Ramos (cell line): ENCODE measurements around the gene KCNJ16.

Experiments
- in situ Hi-C: fragments of 300-500 bp; cut with MboI; formaldehyde crosslinking; loops from one replicate; pipeline ENCODE4 v1.14.3; 2022; ENCODE audit warnings: low sequenced_read_pairs; ENCODE audit not compliant: unreplicated experiment

The KCNJ16 gene

DNA sequence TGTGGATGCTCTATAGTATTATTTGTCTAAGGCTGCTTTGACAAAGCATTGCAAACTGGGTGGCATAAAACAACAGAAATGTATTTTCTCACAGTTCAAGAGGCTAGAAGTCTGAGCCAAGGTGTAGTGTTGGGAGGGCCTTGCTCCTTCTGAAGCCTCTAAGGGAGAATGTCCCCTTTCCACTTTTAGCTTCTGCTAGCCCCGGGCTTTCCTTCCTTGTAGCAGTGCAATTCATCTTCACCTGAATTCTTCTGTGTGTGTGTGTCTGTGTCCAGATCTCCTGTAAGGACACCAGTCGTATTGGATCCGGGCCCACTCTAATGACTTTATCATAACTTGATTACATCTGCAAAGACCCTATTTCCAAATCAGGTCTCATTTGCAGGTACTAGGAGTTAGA is 18.1 kb downstream of the KCNJ16 start:
- in situ Hi-C loops, result no loop called here

DNA sequence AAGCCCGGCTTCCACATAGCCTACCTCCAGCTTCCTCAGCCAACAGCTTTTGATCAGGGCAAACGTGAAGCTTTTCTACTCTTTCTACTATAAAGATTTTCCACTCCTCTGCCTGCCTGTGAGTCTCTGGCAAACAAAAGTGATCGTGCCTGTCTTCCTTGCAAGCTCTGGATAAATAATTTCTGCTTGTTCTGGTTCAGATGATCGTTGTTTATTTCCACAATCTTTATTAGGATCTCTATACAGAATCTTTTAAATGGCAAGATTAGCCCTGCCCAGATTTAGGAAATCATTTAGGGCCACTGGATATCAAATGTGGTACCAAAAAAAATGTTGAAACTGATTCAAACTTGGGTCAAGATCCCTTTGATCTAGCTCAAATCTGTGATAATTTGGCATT is 20.4 kb downstream of the KCNJ16 start:
- in situ Hi-C loops, result no loop called here

DNA sequence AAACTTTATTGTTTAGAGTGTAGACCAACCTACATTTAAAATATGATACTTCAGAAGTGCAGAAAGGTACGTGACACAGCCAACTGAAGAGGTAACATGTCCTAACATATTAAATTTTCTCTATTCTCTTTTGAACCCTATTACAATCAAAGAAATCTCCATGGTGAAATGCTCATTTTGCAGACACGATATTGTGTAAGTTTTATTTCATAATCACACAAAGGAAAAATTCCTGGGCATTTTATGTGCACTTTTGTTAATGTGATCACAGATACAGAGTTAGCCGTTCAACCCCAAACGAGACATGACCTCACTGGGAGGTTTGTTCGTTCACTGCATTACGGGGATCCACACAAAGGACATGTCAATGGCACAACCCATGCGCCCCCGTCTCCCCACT is 21.8 kb downstream of the KCNJ16 start:
- in situ Hi-C loops, result no loop called here

DNA sequence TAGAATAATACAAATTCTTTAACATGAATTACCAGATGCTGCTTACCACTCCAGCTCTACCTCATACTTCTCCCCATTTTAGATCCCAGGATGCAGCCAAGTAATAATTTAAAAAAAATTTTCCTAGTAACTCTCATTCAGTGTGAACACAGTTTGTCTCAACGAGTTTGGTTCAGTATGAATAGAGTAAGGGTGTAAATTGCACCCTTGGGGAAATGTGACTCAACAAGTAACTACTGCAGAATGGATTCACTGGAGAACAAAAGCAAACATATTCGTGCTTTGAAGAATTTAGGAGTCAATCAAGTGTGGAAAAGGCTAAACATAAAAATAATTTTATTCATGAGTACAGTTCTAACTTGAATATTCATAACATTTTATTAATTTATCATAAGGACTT is 23.0 kb downstream of the KCNJ16 start:
- in situ Hi-C loops, result no loop called here

DNA sequence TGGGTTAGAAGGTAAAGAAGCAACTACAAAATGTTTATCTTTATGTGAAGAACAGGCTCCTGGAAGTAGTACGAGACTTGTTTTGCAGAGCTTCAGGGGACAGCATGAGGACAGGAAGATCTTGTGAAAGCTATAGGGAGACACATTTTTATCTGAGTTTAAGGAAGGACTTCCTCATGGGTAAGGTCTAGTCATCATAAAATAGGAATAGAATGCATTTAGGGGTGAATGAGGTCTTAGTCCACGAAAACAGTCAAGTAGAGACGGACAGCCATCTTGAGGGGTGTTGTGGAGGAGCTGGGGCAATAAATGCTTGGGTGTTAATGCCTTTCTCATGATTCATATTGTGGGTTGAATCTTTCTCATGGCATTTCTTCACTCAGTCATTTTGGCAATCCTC is 24.3 kb downstream of the KCNJ16 start:
- in situ Hi-C loops, result no loop called here

DNA sequence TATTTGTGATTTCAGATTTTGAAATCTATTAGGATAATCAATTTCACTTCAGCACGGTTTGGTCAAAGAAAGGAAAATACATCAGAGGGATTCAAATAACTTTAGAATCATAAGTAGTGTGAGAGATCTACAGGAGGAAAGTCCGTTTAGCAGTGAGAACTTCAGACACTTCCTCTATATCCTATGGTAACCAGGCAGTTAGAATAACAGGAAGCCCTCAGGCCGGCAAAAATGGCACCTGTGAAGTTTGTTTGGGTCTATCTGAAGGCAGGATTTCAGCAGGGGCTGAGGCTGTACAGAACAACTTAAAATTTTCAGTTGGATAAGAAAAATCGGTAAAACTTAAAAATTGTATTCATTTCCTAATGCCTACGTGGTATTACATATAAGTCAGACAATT is 24.9 kb downstream of the KCNJ16 start:
- in situ Hi-C loops, result no loop called here

DNA sequence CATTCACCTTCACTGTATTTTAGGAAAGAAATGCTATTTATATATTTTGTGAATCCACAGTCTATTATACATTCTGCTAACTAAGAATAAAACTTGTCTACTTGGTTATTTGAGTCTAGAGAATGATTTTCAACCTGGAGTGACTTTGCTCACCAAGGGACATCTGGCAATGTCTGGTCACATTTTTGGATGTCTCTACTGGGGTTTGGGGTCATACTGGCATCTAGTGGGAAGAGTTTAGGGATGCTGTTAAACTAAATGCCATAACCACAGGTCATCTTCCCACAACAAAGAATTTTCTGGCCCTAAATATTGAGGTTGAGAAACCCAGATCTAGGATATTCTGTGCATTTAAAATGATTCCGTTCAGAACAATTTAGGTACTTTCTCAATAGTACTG is 26.0 kb downstream of the KCNJ16 start:
- in situ Hi-C loops, result no loop called here

DNA sequence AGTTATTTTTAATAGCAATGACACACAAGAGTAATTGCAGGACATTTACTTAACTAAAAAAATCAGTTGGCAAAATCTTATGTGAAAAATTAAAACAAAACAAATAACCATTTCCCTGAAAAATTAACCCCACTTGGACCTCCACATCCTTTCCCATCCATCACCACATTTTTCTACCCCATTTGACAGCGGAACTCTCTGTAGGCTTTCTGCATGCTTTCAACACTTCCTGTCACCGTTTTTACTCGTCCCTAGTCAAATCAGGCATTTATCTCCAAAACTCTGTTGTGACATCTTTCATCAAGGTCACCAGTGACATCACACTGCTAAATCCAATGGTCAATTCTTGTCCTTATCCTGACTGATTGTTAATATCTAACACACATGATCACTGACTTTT is 27.5 kb downstream of the KCNJ16 start:
- in situ Hi-C loops, result no loop called here

DNA sequence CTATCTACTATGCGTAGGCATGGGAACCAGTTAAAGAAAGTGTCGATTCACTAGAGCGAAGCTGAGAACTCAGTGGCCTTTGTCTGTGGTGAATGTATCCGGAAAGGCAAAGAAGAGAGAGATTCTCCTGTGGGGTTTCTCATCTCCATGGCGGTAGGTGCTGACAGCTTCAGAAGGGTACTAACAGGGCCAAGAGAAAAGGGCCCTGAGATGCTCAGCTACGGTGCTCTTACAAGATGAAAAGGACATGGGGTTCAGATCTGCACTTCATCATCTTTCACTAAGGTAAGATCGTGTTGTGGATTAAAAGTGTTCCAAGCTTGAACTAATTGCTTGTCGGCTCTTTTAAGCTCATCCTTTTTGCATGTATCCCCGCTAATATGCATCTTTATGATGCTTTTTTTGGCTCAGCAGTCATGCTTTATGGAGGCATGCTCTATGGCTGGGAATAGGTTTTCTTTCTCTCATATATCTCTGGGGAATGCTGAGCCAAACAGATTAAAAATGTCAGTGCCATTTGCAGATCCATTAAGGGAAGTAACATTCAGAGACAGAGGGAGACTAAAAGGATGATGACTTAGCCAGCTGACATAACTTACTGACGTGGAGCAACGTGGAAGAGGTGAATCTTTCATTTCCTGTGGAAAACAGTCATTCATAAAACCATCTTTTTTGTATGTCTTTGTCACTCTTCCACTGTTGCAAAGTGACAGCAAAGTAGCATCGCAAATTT is 29.9 kb downstream of the KCNJ16 start:
- in situ Hi-C loops, result no loop called here

DNA sequence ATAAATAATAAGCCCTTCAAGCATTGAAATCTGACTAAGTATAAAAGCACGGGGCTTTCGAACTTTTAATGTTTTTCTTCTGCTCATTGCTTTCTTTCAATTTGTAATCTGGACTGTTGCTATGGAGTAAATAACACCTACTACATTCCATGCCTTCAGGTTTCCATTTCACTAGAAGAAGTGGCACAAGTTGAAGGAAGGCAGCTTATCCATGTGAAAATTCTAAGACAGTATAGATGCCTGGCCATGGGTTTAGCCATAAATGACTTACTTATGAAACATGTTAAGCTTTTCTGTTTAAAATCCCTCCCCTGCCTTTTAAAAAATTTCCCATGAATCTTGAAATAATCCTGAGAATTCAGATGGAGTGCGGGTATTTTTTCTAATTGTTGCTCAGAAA is 30.6 kb downstream of the KCNJ16 start:
- in situ Hi-C loops, result no loop called here

DNA sequence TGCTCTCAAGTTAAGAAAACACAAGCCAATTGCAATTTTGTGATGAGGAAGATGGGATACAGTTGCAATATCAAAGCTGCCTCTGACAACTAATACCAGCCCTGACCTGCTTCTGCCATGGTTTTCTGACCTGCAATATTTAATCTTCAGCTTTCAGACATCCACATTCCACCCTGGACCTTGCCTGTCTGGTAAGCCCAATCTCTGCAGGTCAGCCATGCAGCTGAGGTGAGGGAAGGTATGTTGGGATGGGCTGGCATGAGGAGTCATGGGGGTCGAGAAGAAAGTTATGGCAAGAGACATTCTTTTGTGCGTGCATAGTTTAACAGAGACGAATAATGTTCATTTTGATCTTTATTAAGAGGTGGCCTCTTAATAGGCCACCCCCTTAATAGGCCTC is 31.5 kb downstream of the KCNJ16 start:
- in situ Hi-C loops, result no loop called here

DNA sequence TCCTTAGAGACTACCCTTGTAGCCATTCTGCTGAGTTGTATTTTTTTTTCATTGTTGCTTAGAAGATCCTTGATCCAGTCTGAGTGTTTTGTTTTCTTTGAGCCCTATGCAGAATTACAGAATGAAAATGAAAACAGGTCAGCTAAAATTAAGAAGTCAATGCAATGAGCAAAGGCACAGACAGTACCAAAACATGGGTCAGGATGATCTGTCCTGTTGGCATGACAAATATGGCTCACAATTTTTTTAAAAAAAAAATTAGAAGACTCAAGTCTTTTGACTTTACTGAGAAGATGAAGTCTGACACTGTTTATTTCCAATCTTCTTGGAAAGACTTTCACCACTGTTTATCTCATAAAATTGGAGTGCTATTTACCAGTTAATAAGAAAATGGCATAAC is 32.4 kb downstream of the KCNJ16 start:
- in situ Hi-C loops, result no loop called here

DNA sequence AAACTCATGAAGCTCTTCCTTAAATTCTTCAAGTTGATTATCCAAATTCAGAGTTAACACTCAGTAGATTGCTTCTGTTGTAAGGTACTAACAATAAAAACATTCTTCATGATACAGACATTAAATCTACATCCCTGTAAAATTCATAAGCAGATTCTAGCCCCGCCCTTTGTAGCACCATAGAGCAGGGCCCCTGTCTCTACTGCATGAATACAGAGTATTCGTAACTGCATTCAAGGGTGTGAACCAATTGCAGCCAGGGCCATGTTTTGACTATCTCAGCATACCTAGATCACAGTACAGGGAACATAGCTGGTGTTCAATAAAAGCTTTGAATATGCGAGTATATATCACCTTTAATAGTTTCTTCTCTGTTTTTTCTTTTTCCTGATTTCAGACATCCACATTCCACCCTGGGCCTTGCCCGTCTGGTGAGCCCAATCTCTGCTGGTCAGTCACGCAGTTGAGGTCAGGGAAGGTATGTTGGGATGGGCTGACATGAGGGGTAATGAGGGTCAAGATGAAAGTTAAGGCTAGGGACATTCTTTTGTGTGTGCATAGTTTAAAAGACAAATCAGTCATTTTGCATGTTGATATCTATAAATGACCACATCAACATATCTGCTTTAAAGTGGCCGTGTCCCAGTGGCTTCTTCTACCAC is 33.0 kb downstream of the KCNJ16 start:
- in situ Hi-C loops, result no loop called here

DNA sequence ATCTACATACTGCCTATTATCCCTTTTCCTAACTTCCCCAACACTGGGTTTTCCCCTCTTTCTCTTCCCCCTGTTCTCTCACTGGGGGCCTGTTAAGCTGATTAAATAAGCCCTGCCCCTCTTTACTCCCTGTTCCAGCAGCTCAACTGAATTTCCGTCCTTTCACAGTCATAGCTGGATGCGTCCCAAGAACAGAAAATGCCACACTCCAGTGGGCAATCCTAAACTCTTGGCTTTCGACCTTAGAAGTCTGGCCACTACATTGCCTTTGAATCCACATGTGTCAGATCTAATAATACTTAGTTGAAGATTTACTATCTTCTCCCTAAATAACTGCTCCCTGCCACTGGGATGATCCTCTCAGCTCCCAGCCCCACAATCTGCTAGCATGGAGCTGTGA is 34.5 kb downstream of the KCNJ16 start:
- in situ Hi-C loops, result no loop called here

DNA sequence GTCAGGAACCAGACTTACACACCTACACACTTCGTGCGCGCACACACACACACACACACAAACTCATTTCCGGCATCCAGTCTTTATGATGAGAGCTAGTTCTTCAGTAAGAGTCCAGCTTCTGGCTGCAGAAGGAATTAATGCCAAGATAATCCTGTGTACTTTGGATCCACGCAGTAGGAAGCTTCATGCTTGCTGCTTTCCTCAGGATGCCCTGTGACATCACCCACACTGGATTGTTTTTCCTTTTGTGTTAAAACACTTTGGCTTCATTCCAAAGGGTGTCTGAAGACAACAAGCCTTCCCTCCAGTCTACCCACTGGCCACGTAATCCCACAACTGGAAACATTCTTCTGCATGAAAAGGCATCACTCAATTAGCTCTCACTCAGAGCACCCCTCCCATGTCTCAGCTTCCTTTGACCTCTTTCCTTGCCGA is 35.4 kb downstream of the KCNJ16 start:
- in situ Hi-C loops, result no loop called here

DNA sequence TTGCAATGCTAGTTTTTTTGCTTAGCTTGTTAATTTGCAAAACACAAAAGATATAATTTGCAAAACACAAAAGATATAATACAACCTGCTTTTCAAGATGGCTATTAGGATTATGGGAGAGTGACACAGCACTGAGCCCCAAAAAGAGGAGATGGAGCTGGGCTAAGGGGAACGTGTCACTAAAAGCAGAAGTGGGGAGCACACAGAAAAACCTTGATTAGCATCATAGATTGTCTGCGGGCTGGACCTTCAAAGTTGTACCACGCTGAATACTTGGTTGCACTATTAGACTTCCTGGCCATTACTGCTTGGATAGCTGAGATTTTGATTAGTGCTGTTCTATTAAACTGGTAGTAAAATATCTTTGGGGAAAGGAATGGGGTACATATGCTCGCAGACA is 36.2 kb downstream of the KCNJ16 start:
- in situ Hi-C loops, result no loop called here

DNA sequence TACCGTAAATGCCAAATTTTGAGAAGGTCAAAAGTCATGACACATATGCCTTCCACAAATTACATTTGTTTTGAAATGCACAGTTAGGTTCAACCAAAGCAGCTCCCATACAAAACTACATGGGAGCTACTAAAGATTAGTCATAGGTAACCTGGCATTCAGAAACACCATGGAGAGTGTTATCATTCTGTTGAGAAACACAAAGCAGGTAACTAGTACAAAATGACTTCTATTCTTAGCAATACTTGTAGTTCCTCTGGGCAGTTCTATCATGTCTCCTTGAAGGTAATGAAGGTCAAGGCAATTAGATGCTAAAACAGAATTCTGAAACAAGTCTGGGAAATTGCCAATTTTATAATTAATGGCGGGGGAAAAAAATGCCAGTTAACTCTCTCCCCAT is 39.4 kb downstream of the KCNJ16 start:
- in situ Hi-C loops, result no loop called here

DNA sequence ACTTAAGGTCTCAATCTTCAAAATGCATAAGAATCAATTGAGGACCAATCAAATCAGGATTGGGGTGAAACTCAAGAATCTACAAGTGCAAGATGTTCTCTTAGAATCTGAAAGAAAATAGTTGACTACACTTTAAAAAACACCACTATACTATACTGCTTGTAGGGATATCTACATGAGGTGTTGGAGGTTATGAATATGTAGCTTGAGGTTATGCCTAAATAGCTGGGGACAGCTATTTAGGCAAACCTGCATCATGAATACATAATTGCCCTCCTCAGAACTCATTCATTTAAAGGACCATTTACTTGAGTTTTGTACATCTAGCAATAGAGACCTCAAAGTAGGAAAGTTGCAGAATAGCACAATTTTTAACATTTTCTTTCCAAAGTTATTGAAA is 40.1 kb downstream of the KCNJ16 start:
- in situ Hi-C loops, result no loop called here

DNA sequence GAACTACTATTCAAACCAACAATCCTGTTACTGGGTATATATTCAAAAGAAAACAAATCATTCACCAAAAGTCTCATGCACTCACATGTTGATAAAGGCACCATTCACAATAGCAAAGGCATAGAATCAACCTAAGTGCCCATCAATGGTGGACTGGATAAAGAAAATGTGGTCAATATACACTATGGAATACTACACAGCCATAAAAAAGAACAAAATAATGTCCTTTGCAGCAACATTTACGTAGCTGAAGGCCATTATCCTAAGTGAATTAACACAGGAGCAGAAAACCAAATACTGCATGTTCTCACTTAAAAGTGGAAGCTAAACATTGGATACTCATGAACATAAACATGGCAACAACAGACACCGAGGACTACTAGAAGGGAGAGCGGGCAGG is 41.9 kb downstream of the KCNJ16 start:
- in situ Hi-C loops, result no loop called here

DNA sequence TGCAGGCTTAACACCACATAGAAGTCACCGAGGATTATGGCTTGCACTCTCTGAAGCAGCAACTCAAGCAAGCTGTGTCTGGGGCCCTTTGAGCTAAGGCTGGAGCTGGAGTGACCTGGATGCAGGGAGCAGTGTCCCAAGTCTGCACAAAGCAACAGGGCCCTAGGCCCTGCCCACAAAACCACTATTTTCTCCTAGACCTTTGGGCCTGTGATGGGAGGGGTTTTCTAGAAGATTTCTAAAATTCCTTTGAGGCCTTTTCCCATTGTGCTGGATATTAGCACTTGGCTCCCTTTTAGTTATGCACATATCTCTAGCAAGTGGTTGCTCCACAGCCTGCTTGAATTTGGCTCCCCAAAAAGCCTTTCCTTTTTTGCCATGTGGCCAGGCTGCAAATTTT is 44.5 kb downstream of the KCNJ16 start:
- in situ Hi-C loops, result no loop called here

DNA sequence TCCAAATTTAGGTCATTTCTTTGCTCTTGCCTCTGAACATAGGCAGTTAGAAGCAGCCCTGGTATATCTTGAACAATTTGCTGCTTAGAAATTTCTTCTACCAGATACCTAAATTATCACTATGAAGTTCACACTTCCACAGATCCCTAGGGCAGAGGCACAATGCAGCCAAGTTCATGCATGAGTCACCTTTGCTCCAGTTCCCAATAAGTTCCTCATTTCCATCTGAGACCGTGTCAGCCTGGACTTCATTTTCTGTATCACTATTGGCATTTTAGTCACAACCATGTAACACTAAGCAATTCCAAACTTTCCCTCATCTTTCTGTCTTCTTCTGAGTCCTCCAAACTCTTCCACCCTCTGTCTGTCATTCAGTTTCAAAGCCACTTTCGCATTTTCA is 45.0 kb downstream of the KCNJ16 start:
- in situ Hi-C loops, result no loop called here

DNA sequence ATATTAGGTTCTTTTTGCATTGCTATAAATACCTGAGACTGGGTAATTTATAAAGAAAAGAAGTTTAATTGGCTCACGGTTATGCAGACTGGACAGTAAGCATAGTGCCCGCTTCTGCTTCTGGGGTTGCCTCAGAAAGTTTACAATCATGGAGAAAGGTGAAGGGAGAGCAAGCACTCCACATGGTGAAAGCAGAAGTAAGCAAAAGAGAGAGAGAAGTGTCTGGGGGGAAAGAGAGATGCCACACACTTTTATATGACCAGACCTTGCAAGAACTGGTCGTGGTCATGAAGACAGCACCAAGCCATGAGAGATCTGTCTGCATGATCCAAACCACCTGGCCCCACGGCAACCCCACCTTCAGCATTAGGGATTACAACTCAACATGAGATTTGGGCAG is 45.4 kb downstream of the KCNJ16 start:
- in situ Hi-C loops, result no loop called here
